KOPT-K1 (cell line): ENCODE results near the gene SCTR.
"Not testable (repeated sequence)": the region's sequence is repeated elsewhere in the genome, so short reads cannot be mapped to it uniquely, and the experiment has no call there.

Experiments used
- H3K27ac ChIP-seq: fragments of 200-600 bp; sonication (generic); 2 replicates; pipeline ENCODE4 v1.5.1; 2016; ENCODE audit warnings: antibody characterized with exemption, mild to moderate bottlenecking, low read depth, low read length; ENCODE audit not compliant: poor library complexity, severe bottlenecking
- H3K36me3 ChIP-seq: fragments of 200-600 bp; sonication (generic); 2 replicates; pipeline ENCODE4 v1.5.1; 2017; ENCODE audit warnings: antibody characterized with exemption, mild to moderate bottlenecking, low read length, moderate library complexity; ENCODE audit not compliant: insufficient read depth
- H3K9me3 ChIP-seq: fragments of 200-600 bp; sonication (generic); 2 replicates; pipeline ENCODE4 v1.5.1; 2017; ENCODE audit warnings: antibody characterized with exemption, low read length, mild to moderate bottlenecking; ENCODE audit not compliant: insufficient read depth, poor library complexity, severe bottlenecking

Gene SCTR

DNA sequence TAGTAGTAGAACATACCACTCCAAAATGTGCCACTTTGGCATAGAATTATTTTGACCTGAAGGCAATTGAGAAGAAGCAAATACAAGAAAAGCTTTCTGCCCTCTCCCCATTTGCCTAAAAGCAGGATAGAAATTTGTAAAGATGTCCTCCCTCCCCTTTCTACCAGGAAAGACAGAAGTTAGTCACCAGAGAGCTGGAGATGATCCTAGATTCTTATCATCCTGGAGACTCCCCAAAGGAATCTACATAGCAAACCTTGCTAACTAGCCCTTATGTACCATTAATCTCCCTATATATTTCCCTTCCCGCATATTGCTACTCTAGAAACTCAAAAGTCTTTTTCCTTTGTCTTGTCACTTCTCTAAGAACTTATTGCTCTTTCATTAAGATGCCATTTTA, 105.2 kb downstream of the SCTR start:
- H3K27ac ChIP-seq, result no peak overlapping the region
- H3K36me3 ChIP-seq, result no peaks in the 10 kb centered on the region
- peaks cover 19% of the 10 kb centered on the region for H3K9me3 ChIP-seq

DNA sequence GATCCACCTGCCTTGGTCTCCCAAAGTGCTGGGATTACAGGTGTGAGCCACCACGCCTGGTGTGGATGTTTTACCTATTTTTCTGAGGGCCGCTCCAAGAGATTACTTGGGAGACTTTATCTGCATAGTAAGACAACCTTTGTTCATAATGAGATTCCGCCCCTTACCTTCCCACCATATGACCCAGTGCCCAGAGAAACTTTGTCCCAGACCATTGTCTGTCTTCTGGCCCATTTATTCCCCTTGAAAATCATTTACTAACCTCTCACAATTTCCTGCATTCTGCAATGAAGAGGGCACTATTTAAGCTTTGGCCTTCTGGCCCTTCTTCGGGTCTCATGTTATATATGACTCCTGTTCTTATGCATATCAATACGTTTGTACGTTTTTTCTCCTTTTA, 106.4 kb downstream of the SCTR start:
- Histone ChIP-seq H3K9me3 (peaks cover 19% of the 10 kb centered on the region), H3K36me3 (no peaks in the 10 kb centered on the region), H3K27ac (no peak overlapping the region)

DNA sequence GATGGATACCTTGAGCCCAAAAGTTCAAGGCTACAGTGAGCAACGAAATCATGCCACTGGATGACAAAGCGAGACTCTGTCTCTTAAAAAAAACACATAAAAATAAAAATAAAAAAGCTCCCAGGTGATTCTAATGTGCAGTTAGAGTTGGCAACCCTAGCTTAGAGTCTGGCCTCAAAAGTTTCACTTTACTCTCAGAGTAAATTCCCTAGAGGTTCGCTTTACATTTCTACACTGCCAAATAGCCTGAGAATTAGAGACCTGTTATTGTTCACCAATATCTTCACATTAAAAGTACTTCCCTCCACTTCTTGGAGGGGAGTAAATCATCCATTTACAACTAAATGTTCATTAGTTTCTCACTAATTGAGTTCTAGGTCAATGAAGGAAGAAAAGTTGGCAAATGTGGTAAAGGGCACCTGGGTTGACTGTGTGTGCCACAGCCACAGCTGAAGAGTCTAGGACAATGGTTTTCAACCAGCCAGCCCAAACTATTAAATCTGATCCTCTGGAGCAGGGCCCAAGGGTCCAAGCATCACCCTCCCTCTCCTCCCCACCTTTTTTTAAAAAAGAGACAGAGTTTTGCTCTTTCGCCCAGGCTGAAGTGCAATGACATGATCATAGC, 107.9 kb downstream of the SCTR start:
- H3K9me3 ChIP-seq, result peaks cover 8% of the 10 kb centered on the region
- no peak overlapping the region for H3K27ac ChIP-seq
- no peaks in the 10 kb centered on the region for H3K36me3 ChIP-seq

DNA sequence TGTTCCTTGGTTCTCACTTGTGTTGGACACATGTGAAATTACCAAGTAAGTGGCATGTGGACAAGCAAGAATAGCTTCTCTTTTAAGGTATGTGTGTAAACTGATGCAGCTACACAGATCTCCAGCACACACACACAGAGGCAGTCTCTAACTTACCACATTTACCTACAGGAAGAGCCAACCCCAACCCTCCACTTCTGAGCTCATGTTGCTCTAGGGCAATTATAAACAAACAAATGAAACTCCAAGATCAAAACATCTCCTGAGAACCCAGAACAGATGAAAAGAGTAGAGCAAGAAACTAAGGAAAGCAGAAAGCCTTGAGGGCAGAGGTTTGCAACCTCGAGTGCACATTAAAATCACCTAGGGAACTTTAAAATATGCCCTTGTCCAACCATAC, 108.7 kb downstream of the SCTR start:
- Histone ChIP-seq H3K27ac (no peak overlapping the region), H3K9me3 (peaks cover under 1% of the 10 kb centered on the region), H3K36me3 (no peaks in the 10 kb centered on the region)

DNA sequence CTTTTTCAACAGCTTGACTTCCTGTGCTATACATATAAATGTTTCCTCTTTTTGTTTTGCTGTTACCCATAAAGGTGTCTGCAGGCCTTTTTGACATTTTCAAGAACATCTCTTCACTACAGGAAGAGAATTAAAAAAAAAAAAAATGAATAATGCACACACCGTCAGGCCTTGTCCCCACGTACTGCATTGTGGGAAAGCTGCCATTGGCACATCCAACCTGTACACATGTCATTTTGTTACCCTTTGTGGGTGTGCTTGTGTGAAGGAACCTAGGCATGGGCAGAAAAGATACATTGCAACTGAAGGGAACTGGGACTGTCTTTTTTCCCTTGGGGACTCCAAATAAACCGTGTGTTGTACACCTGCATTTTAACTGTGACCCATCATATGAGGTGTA, 109.4 kb downstream of the SCTR start:
- Histone ChIP-seq H3K36me3 (no peaks in the 10 kb centered on the region), H3K27ac (no peak overlapping the region)

DNA sequence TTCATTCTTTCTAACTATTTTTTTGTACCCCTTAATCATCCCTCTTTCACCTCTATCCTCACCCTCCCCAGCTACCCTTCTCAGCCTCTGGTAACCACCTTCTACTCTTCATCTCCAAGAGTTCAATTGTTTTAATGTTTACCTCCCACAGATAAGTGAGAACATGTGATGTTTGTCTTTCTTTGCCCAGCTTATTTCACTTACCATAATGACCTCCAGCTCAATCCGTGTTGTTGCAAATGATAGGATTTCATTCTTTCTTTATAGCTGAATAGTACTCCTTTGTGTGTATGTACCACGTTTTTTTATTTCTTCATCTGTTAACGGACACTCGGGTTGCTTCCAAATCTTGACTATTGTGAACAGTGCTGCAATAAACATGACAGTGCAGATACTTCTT, 114.8 kb downstream of the SCTR start:
- Histone ChIP-seq H3K36me3 (no peaks in the 10 kb centered on the region), H3K27ac (no peak overlapping the region), H3K9me3 (no peaks in the 10 kb centered on the region)

More for the DNA sequence above, 109.4 kb downstream of the SCTR start:
- H3K9me3 ChIP-seq, result no peaks in the 10 kb centered on the region

DNA sequence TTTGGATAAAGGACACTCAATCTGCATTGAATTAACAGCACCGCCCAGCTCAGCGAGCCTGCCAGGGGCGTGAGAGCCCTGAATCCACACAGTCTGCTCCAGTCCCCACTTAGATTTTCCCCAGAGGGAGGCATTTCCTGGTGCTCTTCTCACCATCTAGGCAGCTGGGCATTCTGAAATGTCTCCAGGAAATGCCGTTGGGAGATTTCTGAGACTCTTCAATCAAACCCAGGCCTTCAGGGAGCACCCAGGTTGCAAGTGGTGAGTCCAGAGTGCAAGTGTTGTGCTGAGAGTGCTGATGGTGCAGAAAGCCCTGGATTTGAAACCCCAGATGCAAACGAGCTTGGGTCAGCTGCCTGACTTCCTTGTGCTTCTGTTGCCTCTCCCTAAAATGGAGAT, 116.1 kb downstream of the SCTR start:
- H3K27ac ChIP-seq, result no peak overlapping the region
- no peaks in the 10 kb centered on the region for H3K36me3 ChIP-seq
- no peaks in the 10 kb centered on the region for H3K9me3 ChIP-seq

DNA sequence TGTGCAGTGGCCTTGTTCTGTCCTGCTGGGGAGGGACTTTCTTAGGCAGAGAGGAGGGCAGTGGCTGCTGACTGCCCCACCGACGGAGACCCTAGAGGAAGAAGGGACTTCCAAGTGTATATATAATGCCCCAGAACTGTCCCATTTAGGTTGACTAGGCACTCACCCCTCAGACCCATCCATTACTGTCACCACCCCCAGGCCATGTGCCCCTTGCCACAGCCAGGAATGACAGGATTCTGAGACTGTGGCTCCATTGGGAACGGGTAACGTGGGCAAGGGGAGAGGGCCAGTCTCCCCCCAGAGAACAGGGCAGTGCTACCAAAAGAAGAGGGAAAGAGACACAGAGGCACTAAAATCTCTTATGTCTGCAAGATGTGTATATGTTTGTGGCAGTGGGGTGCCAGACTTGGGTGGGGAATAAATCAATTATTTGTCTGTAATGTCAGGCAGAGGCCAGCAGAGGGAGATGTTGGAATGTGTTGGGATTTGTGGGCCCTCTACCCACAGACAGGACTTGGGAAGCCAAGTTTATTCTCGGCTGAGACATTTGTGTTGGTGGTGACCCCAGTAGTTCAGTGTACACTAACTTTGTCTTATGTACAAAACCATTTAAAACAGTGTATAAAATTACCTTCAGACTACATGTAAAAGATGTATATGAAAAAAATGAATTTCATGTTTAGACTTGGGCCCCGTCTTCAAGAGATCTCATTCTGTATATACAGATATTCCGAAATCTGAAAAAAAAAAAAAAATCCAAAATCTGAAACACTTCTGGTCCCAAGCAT, 116.7 kb downstream of the SCTR start:
- Histone ChIP-seq H3K9me3 (no peaks in the 10 kb centered on the region), H3K27ac (no peak overlapping the region), H3K36me3 (no peaks in the 10 kb centered on the region)

DNA sequence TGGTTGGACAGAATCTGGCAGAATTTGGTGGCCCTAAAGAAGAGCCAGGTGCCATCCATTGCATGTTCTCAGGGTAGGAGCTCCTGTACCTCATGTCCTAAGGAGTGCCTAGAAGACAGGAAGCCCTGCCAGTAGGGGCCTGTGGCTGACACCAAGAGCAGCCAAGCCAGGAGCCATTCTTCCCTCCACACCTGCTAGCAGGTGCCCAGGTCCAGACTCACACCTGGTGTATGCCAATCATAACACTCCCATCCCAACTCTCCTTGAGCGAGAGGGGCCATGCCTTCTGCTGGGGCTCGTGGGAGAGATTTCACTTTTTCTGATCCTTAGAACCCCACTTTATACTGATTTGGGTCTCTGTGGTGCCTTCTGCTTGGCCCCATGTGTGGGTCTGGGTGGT, 119.1 kb downstream of the SCTR start:
- H3K27ac ChIP-seq, result no peak overlapping the region
- H3K9me3 ChIP-seq, result no peaks in the 10 kb centered on the region
- no peaks in the 10 kb centered on the region for H3K36me3 ChIP-seq

DNA sequence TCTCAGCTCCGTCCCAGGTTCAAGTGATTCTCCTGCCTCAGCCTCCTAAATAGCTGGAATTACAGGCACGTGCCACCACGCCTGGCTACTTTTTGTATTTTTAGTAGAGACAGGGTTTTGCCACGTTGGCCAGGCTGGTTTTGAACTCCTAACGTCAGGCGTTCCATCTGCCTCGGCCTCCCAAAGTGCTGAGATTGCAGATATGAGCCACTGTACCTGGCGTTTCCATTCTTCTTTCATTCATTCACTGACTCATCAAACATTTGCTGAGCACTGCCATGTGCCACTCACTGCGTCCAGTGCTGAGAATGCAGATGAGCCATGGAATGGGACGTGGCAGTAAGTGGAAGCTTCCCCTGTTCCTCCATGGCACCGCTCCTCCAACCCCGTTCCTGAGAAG, 120.7 kb downstream of the SCTR start:
- H3K36me3 ChIP-seq, H3K27ac ChIP-seq, H3K9me3 ChIP-seq: not testable (repeated sequence)

DNA sequence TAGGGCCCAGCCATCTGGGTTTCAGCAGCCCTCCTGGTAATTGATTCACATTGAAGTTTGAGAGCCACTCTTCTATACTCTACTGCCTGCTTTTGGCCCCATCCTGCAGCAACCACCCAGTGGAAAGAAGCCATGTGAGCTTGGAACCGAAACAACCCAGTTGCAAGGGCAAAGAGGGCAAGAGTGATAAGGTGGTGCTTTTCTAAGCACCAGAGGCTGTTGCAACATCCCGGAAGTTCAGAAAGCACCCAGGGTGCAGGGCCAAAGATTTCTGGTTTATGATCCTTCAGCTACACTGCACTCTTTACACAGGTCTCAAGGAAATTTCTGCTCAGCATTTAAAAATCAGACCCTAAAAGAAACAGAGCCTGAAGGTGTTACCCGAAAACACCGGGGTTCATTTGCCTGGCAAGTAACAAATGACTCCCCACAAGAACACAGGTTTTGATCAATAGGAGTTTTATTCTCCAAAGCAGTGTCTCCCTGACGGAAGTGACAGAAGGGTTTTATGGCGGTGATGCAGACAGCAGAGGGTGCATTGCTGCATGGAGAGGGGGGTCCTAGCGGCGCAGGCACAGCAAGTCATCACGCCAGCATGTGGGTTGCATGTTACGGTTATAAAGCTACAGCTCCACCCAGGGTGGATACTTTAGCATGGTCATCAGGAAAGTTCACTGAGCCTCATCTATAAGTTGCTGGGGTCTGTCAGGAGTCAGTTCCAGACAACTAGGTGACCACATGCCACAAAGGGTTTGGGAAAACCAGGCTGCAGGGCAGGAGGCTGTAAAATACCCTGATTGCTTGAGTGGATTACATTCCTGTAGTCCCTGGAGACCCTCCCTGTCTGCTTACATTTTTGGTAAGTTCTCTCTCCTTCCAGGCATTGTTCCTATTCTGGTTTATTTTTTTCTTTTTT, 121.4 kb downstream of the SCTR start:
- H3K27ac ChIP-seq, result no peak overlapping the region
- H3K36me3 ChIP-seq, result no peaks in the 10 kb centered on the region
- H3K9me3 ChIP-seq, result no peaks in the 10 kb centered on the region

DNA sequence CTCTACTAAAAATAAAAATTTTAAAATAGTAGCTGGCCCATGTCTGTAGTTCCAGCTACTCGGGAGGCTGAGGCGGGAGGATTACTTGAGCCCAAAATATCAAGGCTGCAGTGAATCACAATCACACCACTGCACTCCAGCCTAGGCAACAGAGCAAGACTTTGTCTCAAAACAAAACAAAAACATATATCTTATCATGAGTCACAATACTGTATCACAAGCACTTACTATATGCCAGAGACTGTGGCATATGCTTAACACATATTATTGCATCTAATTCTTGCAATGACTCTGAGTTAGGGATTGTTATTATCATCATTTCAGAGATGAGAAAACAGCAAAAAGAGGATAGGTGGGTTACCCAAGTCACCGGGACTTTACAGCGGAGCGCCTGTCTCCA, 122.2 kb downstream of the SCTR start:
- Histone ChIP-seq H3K36me3 (no peaks in the 10 kb centered on the region), H3K27ac (no peak overlapping the region), H3K9me3 (no peaks in the 10 kb centered on the region)

DNA sequence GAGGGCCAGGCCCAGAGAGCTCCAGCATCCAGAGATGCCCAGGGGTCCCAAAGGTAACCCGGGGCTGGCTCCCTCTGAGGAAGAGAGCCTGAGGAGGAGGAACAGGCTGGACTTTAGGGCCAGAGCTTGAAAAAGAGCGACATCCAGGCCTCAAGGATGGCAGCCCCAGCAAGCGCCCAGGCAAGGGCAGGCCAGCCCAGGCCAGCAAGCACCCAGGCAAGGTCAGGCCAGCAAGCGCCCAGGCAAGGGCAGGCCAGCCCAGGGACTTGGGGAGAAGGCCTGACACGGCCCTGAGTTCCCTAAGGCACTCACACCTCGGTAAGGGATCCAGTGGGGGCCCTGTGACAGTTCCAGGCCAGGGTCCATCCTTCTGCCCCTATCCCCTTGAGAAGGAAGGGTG, 127.1 kb downstream of the SCTR start:
- no peak overlapping the region for H3K27ac ChIP-seq
- no peaks in the 10 kb centered on the region for H3K9me3 ChIP-seq

DNA sequence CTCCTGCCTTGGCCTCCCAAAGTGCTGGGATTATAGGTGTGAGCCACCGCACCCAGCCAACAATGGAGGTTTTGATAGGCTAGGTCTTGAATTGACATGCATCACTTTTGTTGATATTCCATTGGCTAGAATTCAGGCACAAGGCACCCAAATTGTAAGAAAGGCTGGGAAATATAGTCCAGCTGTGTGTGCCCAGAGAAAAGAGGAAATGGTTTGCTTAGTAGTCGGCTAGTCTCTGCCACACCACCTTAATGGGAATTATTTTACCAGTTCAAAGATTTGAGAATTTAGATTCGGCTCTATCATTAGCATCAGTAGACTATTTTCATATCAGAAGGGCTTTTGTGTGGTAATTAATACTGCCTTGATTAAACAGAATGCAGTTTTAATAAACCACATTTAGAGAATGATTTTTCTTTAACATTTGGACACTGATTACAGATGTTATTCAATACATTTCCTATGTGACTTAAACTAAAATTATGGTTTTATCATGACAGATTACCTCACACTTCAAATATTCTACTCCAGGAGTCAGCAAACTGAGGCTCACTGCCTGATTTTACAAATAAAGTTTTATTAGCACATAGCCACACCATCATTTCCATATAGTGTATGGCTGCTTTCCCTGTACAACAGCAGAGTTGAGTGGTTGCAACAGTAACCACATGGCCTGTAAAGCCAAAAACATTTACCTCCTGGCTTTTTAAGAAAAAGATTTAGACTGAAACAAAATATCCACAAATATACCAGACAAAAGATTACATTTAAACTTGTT, 130.1 kb downstream of the SCTR start:
- H3K36me3 ChIP-seq, result no peaks in the 10 kb centered on the region
- no peak overlapping the region for H3K27ac ChIP-seq
- H3K9me3 ChIP-seq, result no peaks in the 10 kb centered on the region

More for the DNA sequence above, 127.1 kb downstream of the SCTR start:
- no peaks in the 10 kb centered on the region for H3K36me3 ChIP-seq
